SK-N-SH treated with all-trans-retinoic acid at 6 μM for 48 hours (cell line): Measurements from ENCODE around the gene COPE.
"Not testable (repeated sequence)": the region's sequence is repeated elsewhere in the genome, so short reads cannot be mapped to it uniquely, and the experiment has no call there.

Experiments used
- ATAC-seq: fragments of 200-7000 bp; cut with Tn5 transposase; 3 replicates; pipeline ENCODE4 v1.9.1; 2020; ENCODE audit warnings: mild to moderate bottlenecking, moderate library complexity
- ARNTL ChIP-seq: fragments of 450-650 bp; formaldehyde crosslinking; IDR thresholded peaks from 2 replicates; pipeline ENCODE4 v1.5.0; 2020; ENCODE audit warnings: low read depth, mild to moderate bottlenecking, moderate library complexity, borderline replicate concordance
- BACH2 ChIP-seq: fragments of 250-450 bp; sonication (Bioruptor Pico); IDR thresholded peaks from 2 replicates; pipeline ENCODE4 v1.9.0; 2021; ENCODE audit warnings: mild to moderate bottlenecking, borderline replicate concordance
- CREB5 ChIP-seq: fragments of 250-450 bp; sonication (Bioruptor Pico); IDR thresholded peaks from 2 replicates; pipeline ENCODE4 v1.5.1; 2020; ENCODE audit warnings: low read depth, mild to moderate bottlenecking, moderate library complexity
- CSDC2 ChIP-seq: fragments of 250-450 bp; sonication (Bioruptor Pico); IDR thresholded peaks from 2 replicates; pipeline ENCODE4 v1.5.0; 2020; ENCODE audit warnings: mild to moderate bottlenecking, moderate library complexity
- ESRRG ChIP-seq: fragments of 250-450 bp; sonication (Bioruptor Pico); IDR thresholded peaks from 2 replicates; pipeline ENCODE4 v1.6.1; 2021; ENCODE audit warnings: mild to moderate bottlenecking
- GLIS3 ChIP-seq: fragments of 250-450 bp; sonication (Bioruptor Pico); IDR thresholded peaks from 2 replicates; pipeline ENCODE4 v1.5.0; 2020; ENCODE audit warnings: mild to moderate bottlenecking, moderate library complexity
- ISL1 ChIP-seq: fragments of 250-450 bp; sonication (Bioruptor Pico); IDR thresholded peaks from 2 replicates; pipeline ENCODE4 v2.1.2; 2022; ENCODE audit warnings: mild to moderate bottlenecking, moderate library complexity
- OSR1 ChIP-seq: fragments of 250-450 bp; sonication (Bioruptor Pico); IDR thresholded peaks from 2 replicates; pipeline ENCODE4 v1.8.0; 2022; ENCODE audit warnings: moderate library complexity, mild to moderate bottlenecking, inconsistent platforms
- POU6F1 ChIP-seq: fragments of 250-450 bp; sonication (Bioruptor Pico); IDR thresholded peaks from 2 replicates; pipeline ENCODE4 v1.8.0; 2021; ENCODE audit warnings: low read depth, mild to moderate bottlenecking, moderate library complexity, borderline replicate concordance
- PPARA ChIP-seq: fragments of 250-450 bp; sonication (Bioruptor Pico); IDR thresholded peaks from 2 replicates; pipeline ENCODE4 v1.5.0; 2020; ENCODE audit warnings: mild to moderate bottlenecking, borderline replicate concordance
- RARB ChIP-seq: fragments of 250-450 bp; sonication (Bioruptor Pico); IDR thresholded peaks from 2 replicates; pipeline ENCODE4 v1.8.0; 2021; ENCODE audit warnings: mild to moderate bottlenecking, moderate library complexity
- SNAI2 ChIP-seq: fragments of 250-450 bp; sonication (Bioruptor Pico); IDR thresholded peaks from 2 replicates; pipeline ENCODE4 v1.5.0; 2020; ENCODE audit warnings: mild to moderate bottlenecking, moderate library complexity
- TCF4 ChIP-seq: fragments of 250-450 bp; sonication (Bioruptor Pico); IDR thresholded peaks from 2 replicates; pipeline ENCODE4 v1.8.0; 2021; ENCODE audit warnings: mild to moderate bottlenecking, moderate library complexity, borderline replicate concordance
- TOX ChIP-seq: fragments of 250-450 bp; sonication (Bioruptor Pico); IDR thresholded peaks from 2 replicates; pipeline ENCODE4 v1.8.0; 2021; ENCODE audit warnings: mild to moderate bottlenecking, moderate library complexity, borderline replicate concordance
- ZC3H10 ChIP-seq: fragments of 250-450 bp; sonication (Bioruptor Pico); IDR thresholded peaks from 2 replicates; pipeline ENCODE4 v1.5.1; 2021; ENCODE audit warnings: mild to moderate bottlenecking, moderate library complexity
- ZFP30 ChIP-seq: fragments of 450-650 bp; formaldehyde crosslinking; IDR thresholded peaks from 2 replicates; pipeline ENCODE4 v1.5.0; 2022; ENCODE audit warnings: mild to moderate bottlenecking, moderate library complexity
- ZNF565 ChIP-seq: fragments of 450-650 bp; formaldehyde crosslinking; conservative IDR thresholded peaks from 2 replicates; pipeline ENCODE4 v1.5.0; 2020; ENCODE audit warnings: low read depth, mild to moderate bottlenecking, moderate library complexity
- ZNF70 ChIP-seq: fragments of 450-650 bp; formaldehyde crosslinking; IDR thresholded peaks from 2 replicates; pipeline ENCODE4 v1.5.0; 2020; ENCODE audit warnings: mild to moderate bottlenecking, moderate library complexity
- ZNF8 ChIP-seq: fragments of 450-650 bp; formaldehyde crosslinking; IDR thresholded peaks from 2 replicates; pipeline ENCODE4 v1.5.0; 2020; ENCODE audit warnings: mild to moderate bottlenecking, moderate library complexity
- TF ChIP-seq, protein P1 (sequence below): fragments of 250-450 bp; sonication (Bioruptor Pico); IDR thresholded peaks from 2 replicates; pipeline ENCODE4 v1.5.1; 2021; ENCODE audit warnings: mild to moderate bottlenecking, moderate library complexity
- TF ChIP-seq, protein P2 (sequence below): fragments of 250-450 bp; sonication (Bioruptor Pico); IDR thresholded peaks from 2 replicates; pipeline ENCODE4 v1.5.0; 2020; ENCODE audit warnings: mild to moderate bottlenecking, moderate library complexity
- TF ChIP-seq, protein P3 (sequence below): fragments of 250-450 bp; sonication (Bioruptor Pico); IDR thresholded peaks from 2 replicates; pipeline ENCODE4 v1.8.0; 2020; ENCODE audit warnings: mild to moderate bottlenecking, moderate library complexity, borderline replicate concordance

The COPE gene

GRCh38 chr19:18903156-18904037, 15.8 kb downstream of the COPE start:
- TF ChIP-seq ZNF70 (CRISPR knock-in tag) (no peak), TOX (CRISPR knock-in tag) (no peak), GLIS3 (CRISPR knock-in tag) (no peak), POU6F1 (no peak), RARB (CRISPR knock-in tag) (no peak), PPARA (CRISPR knock-in tag) (no peak), ZFP30 (CRISPR knock-in tag) (no peak), ARNTL (CRISPR knock-in tag) (no peak), OSR1 (CRISPR knock-in tag) (no peak), ESRRG (CRISPR knock-in tag) (no peak), TCF4 (no peak), CREB5 (CRISPR knock-in tag) (no peak), CSDC2 (CRISPR knock-in tag) (no peak), SNAI2 (CRISPR knock-in tag) (no peak), ZNF565 (CRISPR knock-in tag) (no peak), BACH2 (CRISPR knock-in tag) (no peak)
- TF ChIP-seq, protein P1, sequence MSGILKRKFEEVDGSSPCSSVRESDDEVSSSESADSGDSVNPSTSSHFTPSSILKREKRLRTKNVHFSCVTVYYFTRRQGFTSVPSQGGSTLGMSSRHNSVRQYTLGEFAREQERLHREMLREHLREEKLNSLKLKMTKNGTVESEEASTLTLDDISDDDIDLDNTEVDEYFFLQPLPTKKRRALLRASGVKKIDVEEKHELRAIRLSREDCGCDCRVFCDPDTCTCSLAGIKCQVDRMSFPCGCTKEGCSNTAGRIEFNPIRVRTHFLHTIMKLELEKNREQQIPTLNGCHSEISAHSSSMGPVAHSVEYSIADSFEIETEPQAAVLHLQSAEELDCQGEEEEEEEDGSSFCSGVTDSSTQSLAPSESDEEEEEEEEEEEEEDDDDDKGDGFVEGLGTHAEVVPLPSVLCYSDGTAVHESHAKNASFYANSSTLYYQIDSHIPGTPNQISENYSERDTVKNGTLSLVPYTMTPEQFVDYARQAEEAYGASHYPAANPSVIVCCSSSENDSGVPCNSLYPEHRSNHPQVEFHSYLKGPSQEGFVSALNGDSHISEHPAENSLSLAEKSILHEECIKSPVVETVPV (CRISPR knock-in tag) = no peak
- TF ChIP-seq, protein P2, sequence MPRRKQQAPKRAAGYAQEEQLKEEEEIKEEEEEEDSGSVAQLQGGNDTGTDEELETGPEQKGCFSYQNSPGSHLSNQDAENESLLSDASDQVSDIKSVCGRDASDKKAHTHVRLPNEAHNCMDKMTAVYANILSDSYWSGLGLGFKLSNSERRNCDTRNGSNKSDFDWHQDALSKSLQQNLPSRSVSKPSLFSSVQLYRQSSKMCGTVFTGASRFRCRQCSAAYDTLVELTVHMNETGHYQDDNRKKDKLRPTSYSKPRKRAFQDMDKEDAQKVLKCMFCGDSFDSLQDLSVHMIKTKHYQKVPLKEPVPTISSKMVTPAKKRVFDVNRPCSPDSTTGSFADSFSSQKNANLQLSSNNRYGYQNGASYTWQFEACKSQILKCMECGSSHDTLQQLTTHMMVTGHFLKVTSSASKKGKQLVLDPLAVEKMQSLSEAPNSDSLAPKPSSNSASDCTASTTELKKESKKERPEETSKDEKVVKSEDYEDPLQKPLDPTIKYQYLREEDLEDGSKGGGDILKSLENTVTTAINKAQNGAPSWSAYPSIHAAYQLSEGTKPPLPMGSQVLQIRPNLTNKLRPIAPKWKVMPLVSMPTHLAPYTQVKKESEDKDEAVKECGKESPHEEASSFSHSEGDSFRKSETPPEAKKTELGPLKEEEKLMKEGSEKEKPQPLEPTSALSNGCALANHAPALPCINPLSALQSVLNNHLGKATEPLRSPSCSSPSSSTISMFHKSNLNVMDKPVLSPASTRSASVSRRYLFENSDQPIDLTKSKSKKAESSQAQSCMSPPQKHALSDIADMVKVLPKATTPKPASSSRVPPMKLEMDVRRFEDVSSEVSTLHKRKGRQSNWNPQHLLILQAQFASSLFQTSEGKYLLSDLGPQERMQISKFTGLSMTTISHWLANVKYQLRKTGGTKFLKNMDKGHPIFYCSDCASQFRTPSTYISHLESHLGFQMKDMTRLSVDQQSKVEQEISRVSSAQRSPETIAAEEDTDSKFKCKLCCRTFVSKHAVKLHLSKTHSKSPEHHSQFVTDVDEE (CRISPR knock-in tag) = no peak
- TF ChIP-seq, protein P3, sequence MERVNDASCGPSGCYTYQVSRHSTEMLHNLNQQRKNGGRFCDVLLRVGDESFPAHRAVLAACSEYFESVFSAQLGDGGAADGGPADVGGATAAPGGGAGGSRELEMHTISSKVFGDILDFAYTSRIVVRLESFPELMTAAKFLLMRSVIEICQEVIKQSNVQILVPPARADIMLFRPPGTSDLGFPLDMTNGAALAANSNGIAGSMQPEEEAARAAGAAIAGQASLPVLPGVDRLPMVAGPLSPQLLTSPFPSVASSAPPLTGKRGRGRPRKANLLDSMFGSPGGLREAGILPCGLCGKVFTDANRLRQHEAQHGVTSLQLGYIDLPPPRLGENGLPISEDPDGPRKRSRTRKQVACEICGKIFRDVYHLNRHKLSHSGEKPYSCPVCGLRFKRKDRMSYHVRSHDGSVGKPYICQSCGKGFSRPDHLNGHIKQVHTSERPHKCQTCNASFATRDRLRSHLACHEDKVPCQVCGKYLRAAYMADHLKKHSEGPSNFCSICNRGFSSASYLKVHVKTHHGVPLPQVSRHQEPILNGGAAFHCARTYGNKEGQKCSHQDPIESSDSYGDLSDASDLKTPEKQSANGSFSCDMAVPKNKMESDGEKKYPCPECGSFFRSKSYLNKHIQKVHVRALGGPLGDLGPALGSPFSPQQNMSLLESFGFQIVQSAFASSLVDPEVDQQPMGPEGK = no peak
- TF ChIP-seq, all 23 proteins: peak for 0
- ATAC-seq = no peak

GRCh38 chr19:18902519-18902918, 16.7 kb downstream of the COPE start:
- not testable (repeated sequence) for ATAC-seq

DNA sequence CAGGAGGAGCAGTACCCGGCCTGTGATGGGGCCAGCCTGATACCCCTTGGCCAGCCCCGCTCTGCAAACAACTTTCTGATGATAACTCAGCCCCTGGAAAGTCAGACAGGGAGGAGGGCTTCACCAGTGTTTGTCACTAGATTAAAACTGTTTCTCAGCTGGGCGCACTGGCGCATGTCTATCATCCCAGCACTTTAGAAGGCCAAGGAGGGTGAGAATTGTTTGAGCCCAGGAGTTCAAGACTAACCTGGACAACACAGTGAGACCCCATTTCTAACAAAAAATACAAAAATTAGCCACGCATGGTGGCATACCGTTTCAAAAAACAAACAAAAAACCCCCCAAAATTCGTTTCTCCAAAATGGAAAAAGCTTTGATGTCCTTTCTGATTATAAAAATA, 17.7 kb downstream of the COPE start:
- no peak for ATAC-seq
- TF ChIP-seq ESRRG (CRISPR knock-in tag) (no peak), GLIS3 (CRISPR knock-in tag) (no peak), PPARA (CRISPR knock-in tag) (no peak), ZNF70 (CRISPR knock-in tag) (no peak), ZFP30 (CRISPR knock-in tag) (no peak), ARNTL (CRISPR knock-in tag) (no peak), OSR1 (CRISPR knock-in tag) (no peak), ZC3H10 (CRISPR knock-in tag) (no peak), RARB (CRISPR knock-in tag) (no peak), ZNF8 (CRISPR knock-in tag) (no peak), SNAI2 (CRISPR knock-in tag) (no peak), ISL1 (CRISPR knock-in tag) (no peak), ZNF565 (CRISPR knock-in tag) (no peak)
- TF ChIP-seq, protein P2 (CRISPR knock-in tag) = no peak
- TF ChIP-seq, protein P3 = no peak
